ENCODE measurements around the gene SVOP. TPM values are rescaled to one million over a fixed set of nuclear protein-coding genes. Genes with fewer than 3 reads are reported as not detected.

The SVOP gene
- total and polyA plus RNA-seq, 2 of the 4 experiments (the other 2 are of a cell fraction): not detected

DNA sequence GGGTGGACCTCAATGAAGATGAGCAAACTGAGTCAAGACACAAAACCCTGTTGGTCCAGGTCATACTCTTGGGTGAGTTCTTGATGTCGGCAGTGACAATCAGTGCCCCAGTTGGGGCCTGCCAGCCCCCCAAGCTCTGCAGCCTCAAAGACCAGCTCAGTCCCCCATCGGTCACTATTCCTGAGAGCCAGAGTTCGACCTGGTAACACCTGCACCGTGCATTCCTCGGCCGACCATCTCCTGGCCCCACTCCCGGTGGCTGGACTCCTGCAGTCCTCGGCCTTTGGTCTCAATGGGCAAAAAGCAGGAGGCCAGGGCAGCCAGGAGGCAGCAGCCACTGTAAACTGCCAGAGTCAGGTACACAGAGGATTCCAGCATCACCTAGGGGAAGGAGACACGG is 108.5 kb downstream of the SVOP start:
- no peak for ATAC-seq (ENCODE audit: low read depth)
- Histone ChIP-seq H3K56ac (ENCODE audit: extremely low read depth, insufficient read depth, low read length) (no peak overlapping the region), H2AK9ac (replicated peaks; ENCODE audit: low read depth, low read length, poor library complexity) (no peak overlapping the region), H4K8ac (ENCODE audit: low read depth in 2 of 2, low read length in 2 of 2) (no peak overlapping the region), H3K14ac (replicated peaks; ENCODE audit: low read depth, low read length) (no peak overlapping the region), H4K20me1 (ENCODE audit: insufficient read depth, low read length) (no peaks in the 10 kb centered on the region), H3K4me3 (ENCODE audit: insufficient read depth, low read depth, low read length) (no peak overlapping the region), H4K5ac (ENCODE audit: low read depth, low read length) (no peak overlapping the region), H3K79me1 (ENCODE audit: low read depth in 1 of 2, low read length in 2 of 2) (no peaks in the 10 kb centered on the region), H3K9me1 (ENCODE audit: insufficient read depth, low read length) (peaks cover 3% of the 10 kb centered on the region; the same call in 1 of the 2 replicates), H3K9me3 (ENCODE audit: control insufficient read depth, insufficient read depth, low read length) (no peaks in the 10 kb centered on the region; the same call in 1 of the 2 replicates), H2BK20ac (ENCODE audit: low read depth, low read length) (no peak overlapping the region), H3K27ac (ENCODE audit: insufficient read depth, low read length) (no peak overlapping the region), H3K4ac (ENCODE audit: low read depth, low read length) (no peak overlapping the region), H2BK15ac (ENCODE audit: low read depth, low read length) (no peak overlapping the region), H3K27me3 (ENCODE audit: control insufficient read depth, insufficient read depth, low read length) (peaks cover 6% of the 10 kb centered on the region), H4K91ac (ENCODE audit: insufficient read depth, low read depth, low read length) (no peak overlapping the region), H2BK120ac (ENCODE audit: low read depth, low read length) (no peak overlapping the region), H2AFZ (replicated peaks; ENCODE audit: low read length, poor library complexity) (no peak overlapping the region), H3K36me3 (ENCODE audit: control insufficient read depth, insufficient read depth, low read length) (no peaks in the 10 kb centered on the region), H2AK5ac (ENCODE audit: low read depth, low read length) (no peak overlapping the region), H3K9ac (ENCODE audit: low read depth, low read length) (no peak overlapping the region), H3K4me2 (ENCODE audit: low read depth, low read length) (no peak overlapping the region), H2BK5ac (ENCODE audit: low read depth, low read length, poor library complexity, severe bottlenecking) (no peak overlapping the region), H3K23ac (ENCODE audit: low read depth, low read length) (no peak overlapping the region), H3K4me1 (ENCODE audit: control insufficient read depth, insufficient read depth, low read length) (no peaks in the 10 kb centered on the region), H3K18ac (ENCODE audit: low read depth, low read length) (no peak overlapping the region)
- intact Hi-C loops (cut with micrococcal nuclease) (no loop called here), dilution Hi-C loops (cut with HindIII; ENCODE audit: low sequenced_read_pairs, unreplicated experiment) (no loop called here), in situ Hi-C loops (cut with MboI; ENCODE audit: low sequenced_read_pairs) (no loop called here)
- no peak for DNase-seq
- no TSS peak for BruUV-seq (replicated peaks)
- TF ChIP-seq SMC3 (IDR thresholded peaks at IDR 0.05; ENCODE audit: low read depth, low read length) (no peak), RAD21 (IDR thresholded peaks at IDR 0.05; ENCODE audit: low read length) (no peak), MXI1 (IDR thresholded peaks at IDR 0.05; ENCODE audit: borderline replicate concordance, low read depth, low read length) (no peak), MAFK (IDR thresholded peaks at IDR 0.05; ENCODE audit: low read depth, low read length) (no peak), MAZ (IDR thresholded peaks at IDR 0.05; ENCODE audit: borderline replicate concordance, low read depth, low read length) (no peak), BHLHE40 (IDR thresholded peaks at IDR 0.05; ENCODE audit: low read depth, low read length) (no peak), POLR2A (IDR thresholded peaks at IDR 0.05; ENCODE audit: low read depth, low read length) (no peak), FOS (IDR thresholded peaks at IDR 0.05; ENCODE audit: low read depth, low read length) (no peak)
- TF ChIP-seq, protein P1, sequence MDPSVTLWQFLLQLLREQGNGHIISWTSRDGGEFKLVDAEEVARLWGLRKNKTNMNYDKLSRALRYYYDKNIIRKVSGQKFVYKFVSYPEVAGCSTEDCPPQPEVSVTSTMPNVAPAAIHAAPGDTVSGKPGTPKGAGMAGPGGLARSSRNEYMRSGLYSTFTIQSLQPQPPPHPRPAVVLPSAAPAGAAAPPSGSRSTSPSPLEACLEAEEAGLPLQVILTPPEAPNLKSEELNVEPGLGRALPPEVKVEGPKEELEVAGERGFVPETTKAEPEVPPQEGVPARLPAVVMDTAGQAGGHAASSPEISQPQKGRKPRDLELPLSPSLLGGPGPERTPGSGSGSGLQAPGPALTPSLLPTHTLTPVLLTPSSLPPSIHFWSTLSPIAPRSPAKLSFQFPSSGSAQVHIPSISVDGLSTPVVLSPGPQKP (IDR thresholded peaks at IDR 0.05; ENCODE audit: borderline replicate concordance, low read depth, low read length): no peak
- TF ChIP-seq, protein P2, sequence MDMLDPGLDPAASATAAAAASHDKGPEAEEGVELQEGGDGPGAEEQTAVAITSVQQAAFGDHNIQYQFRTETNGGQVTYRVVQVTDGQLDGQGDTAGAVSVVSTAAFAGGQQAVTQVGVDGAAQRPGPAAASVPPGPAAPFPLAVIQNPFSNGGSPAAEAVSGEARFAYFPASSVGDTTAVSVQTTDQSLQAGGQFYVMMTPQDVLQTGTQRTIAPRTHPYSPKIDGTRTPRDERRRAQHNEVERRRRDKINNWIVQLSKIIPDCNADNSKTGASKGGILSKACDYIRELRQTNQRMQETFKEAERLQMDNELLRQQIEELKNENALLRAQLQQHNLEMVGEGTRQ (IDR thresholded peaks at IDR 0.05; ENCODE audit: low read depth, low read length): no peak
- TF ChIP-seq, protein P3, sequence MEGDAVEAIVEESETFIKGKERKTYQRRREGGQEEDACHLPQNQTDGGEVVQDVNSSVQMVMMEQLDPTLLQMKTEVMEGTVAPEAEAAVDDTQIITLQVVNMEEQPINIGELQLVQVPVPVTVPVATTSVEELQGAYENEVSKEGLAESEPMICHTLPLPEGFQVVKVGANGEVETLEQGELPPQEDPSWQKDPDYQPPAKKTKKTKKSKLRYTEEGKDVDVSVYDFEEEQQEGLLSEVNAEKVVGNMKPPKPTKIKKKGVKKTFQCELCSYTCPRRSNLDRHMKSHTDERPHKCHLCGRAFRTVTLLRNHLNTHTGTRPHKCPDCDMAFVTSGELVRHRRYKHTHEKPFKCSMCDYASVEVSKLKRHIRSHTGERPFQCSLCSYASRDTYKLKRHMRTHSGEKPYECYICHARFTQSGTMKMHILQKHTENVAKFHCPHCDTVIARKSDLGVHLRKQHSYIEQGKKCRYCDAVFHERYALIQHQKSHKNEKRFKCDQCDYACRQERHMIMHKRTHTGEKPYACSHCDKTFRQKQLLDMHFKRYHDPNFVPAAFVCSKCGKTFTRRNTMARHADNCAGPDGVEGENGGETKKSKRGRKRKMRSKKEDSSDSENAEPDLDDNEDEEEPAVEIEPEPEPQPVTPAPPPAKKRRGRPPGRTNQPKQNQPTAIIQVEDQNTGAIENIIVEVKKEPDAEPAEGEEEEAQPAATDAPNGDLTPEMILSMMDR (conservative IDR thresholded peaks at IDR 0.05; ENCODE audit: low read depth, low read length): no peak
- WGBS, 2 experiments (ENCODE audit: extremely low coverage in 2 of 2, insufficient read length in 1 of 2): 69% methylated on average over 9 of the region's 9 CpGs; no CpG with 5 or more reads in 1 of the 2 experiments
- CTCF ChIA-PET: no interaction called here
- POLR2A ChIA-PET (ENCODE audit: unreplicated experiment): no interaction called here
